Limb (tissue), 2 donors: ENCODE measurements around the gene SPATA2.
"Not testable (repeated sequence)": the region's sequence is repeated elsewhere in the genome, so short reads cannot be mapped to it uniquely, and the experiment has no call there.

ENCODE experiments used
- DNase-seq, 2 donors: peaks; one replicate each; pipeline ENCODE4 v3.0.0-alpha.2; 2016; ENCODE audit errors: extremely low spot score in 2 of 2

The SPATA2 gene

GRCh38 chr20:49904440-49905214 is 10.7 kb downstream of the SPATA2 start:
- DNase-seq: no peak

GRCh38 chr20:49901588-49901987 is 13.7 kb downstream of the SPATA2 start:
- DNase-seq: no peak

GRCh38 chr20:49899541-49900383 is 15.6 kb downstream of the SPATA2 start:
- DNase-seq: no peak

- DNase-seq: no peak
Observed at GRCh38 chr20:49896204-49896603, 19.1 kb downstream of the SPATA2 start.

- DNase-seq: not testable (repeated sequence)
Observed at GRCh38 chr20:49895474-49896093, 19.7 kb downstream of the SPATA2 start.

GRCh38 chr20:49894073-49894470 is 21.3 kb downstream of the SPATA2 start:
- DNase-seq: no peak

- no peak for DNase-seq
Observed at GRCh38 chr20:49893242-49894072, 21.9 kb downstream of the SPATA2 start.

GRCh38 chr20:49892817-49893216 is 22.5 kb downstream of the SPATA2 start:
- no peak for DNase-seq

GRCh38 chr20:49892260-49892659 is 23.1 kb downstream of the SPATA2 start:
- no peak for DNase-seq

- DNase-seq: no peak
Observed at GRCh38 chr20:49891476-49892110, 23.7 kb downstream of the SPATA2 start.

- DNase-seq: peak in 1 of 2 donors; percentile 70
Observed at GRCh38 chr20:49890471-49891361, 24.6 kb downstream of the SPATA2 start.

GRCh38 chr20:49889935-49890333 is 25.4 kb downstream of the SPATA2 start:
- no peak for DNase-seq

GRCh38 chr20:49889001-49889934 is 26.1 kb downstream of the SPATA2 start:
- no peak for DNase-seq

GRCh38 chr20:49888212-49889000 is 26.9 kb downstream of the SPATA2 start:
- peak; percentile 55 to 83 for DNase-seq

GRCh38 chr20:49887251-49888211 is 27.8 kb downstream of the SPATA2 start:
- no peak for DNase-seq

- no peak for DNase-seq
Observed at GRCh38 chr20:49886571-49887213, 28.6 kb downstream of the SPATA2 start.
